IMR-90 (cell line): Measurements from ENCODE around the gene PRKCE. TPM values are rescaled to one million over a fixed set of nuclear protein-coding genes. Genes with fewer than 3 reads are reported as not detected.

ENCODE experiments used
- ATAC-seq: fragments of 200-7000 bp; cut with Tn5 transposase; 2 replicates; pipeline ENCODE4 v1.9.1; 2020; ENCODE audit warnings: low read depth, mild to moderate bottlenecking, moderate library complexity
- BruUV-seq: library from RNA; stranded (reverse); fragments of 400-500 nt; replicated peaks from 2 replicates; lab custom pipeline; 2021; lab: Mats Ljungman, UMichigan
- CTCF ChIA-PET: fragments of 300-600 bp; formaldehyde crosslinking; extraction: SDS; loops from one replicate; lab custom pipeline; 2021; ENCODE audit warnings: antibody characterized with exemption; lab: Yijun Ruan, JAX
- POLR2A ChIA-PET: fragments of 300-600 bp; sonication (Branson Sonifier 250); formaldehyde crosslinking; loops from one replicate; lab custom pipeline; 2022; ENCODE audit warnings: antibody characterized with exemption; ENCODE audit not compliant: unreplicated experiment; lab: Charles Lee
- DNase-seq: peaks from one replicate; pipeline ENCODE4 v3.0.0; 2013
- H2AFZ ChIP-seq: replicated peaks from 2 replicates; pipeline ENCODE3; 2013; ENCODE audit warnings: low read length, mild to moderate bottlenecking; ENCODE audit not compliant: poor library complexity
- H2AK5ac ChIP-seq: 2 replicates; pipeline ENCODE4 v1.6.1; 2013; ENCODE audit warnings: low read depth, low read length, inconsistent platforms
- H2AK9ac ChIP-seq: replicated peaks from 2 replicates; pipeline ENCODE3; 2013; ENCODE audit warnings: mild to moderate bottlenecking, low read depth, low read length, moderate library complexity; ENCODE audit not compliant: poor library complexity
- H2BK120ac ChIP-seq: 2 replicates; pipeline ENCODE4 v1.6.1; 2013; ENCODE audit warnings: low read depth, low read length, inconsistent platforms
- H2BK15ac ChIP-seq: 3 replicates; pipeline ENCODE4 v1.6.1; 2013; ENCODE audit warnings: low read depth, low read length, inconsistent platforms
- H2BK20ac ChIP-seq: 2 replicates; pipeline ENCODE4 v1.6.1; 2013; ENCODE audit warnings: low read depth, mild to moderate bottlenecking, inconsistent platforms, low read length, moderate library complexity
- H2BK5ac ChIP-seq: 2 replicates; pipeline ENCODE4 v1.6.1; 2013; ENCODE audit warnings: mild to moderate bottlenecking, low read depth, low read length, inconsistent platforms; ENCODE audit not compliant: poor library complexity, severe bottlenecking
- H3K14ac ChIP-seq: replicated peaks from 2 replicates; pipeline ENCODE4 v1.6.1; 2013; ENCODE audit warnings: low read depth, low read length, inconsistent platforms
- H3K18ac ChIP-seq: 2 replicates; pipeline ENCODE4 v1.6.1; 2013; ENCODE audit warnings: low read depth, low read length, control low read depth
- H3K23ac ChIP-seq: 2 replicates; pipeline ENCODE4 v1.6.1; 2013; ENCODE audit warnings: low read depth, low read length, inconsistent platforms
- H3K27ac ChIP-seq: 2 replicates; pipeline ENCODE4 v1.5.1; 2013; ENCODE audit warnings: mild to moderate bottlenecking, control low read depth, low read length; ENCODE audit not compliant: insufficient read depth
- H3K27me3 ChIP-seq: 2 replicates; pipeline ENCODE4 v1.6.1; 2013; ENCODE audit warnings: low read length; ENCODE audit not compliant: control insufficient read depth, insufficient read depth
- H3K36me3 ChIP-seq: 2 replicates; pipeline ENCODE4 v1.6.1; 2013; ENCODE audit warnings: low read length, mixed read lengths; ENCODE audit not compliant: control insufficient read depth, insufficient read depth
- H3K4ac ChIP-seq: 2 replicates; pipeline ENCODE4 v1.6.1; 2013; ENCODE audit warnings: low read depth, low read length, inconsistent platforms
- H3K4me1 ChIP-seq: 2 replicates; pipeline ENCODE4 v1.6.1; 2013; ENCODE audit warnings: low read length, mixed read lengths; ENCODE audit not compliant: control insufficient read depth, insufficient read depth
- H3K4me2 ChIP-seq: 2 replicates; pipeline ENCODE4 v1.6.1; 2013; ENCODE audit warnings: low read depth, mild to moderate bottlenecking, control low read depth, low read length, moderate library complexity
- H3K4me3 ChIP-seq: 2 replicates; pipeline ENCODE4 v1.5.1; 2013; ENCODE audit warnings: low read depth, mild to moderate bottlenecking, control low read depth, low read length, moderate library complexity; ENCODE audit not compliant: insufficient read depth
- H3K56ac ChIP-seq: 2 replicates; pipeline ENCODE4 v1.6.1; 2013; ENCODE audit warnings: low read length, inconsistent platforms; ENCODE audit not compliant: insufficient read depth; ENCODE audit errors: extremely low read depth
- H3K79me1 ChIP-seq, 2 experiments: 2 replicates each; pipeline ENCODE4 v1.6.1; 2013; ENCODE audit warnings: low read length in 2 of 2, inconsistent platforms in 1 of 2, low read depth in 1 of 2
- H3K9ac ChIP-seq: 2 replicates; pipeline ENCODE4 v1.6.1; 2013; ENCODE audit warnings: low read depth, low read length, control low read depth
- H3K9me1 ChIP-seq: 2 replicates; pipeline ENCODE4 v1.6.1; 2013; ENCODE audit warnings: low read length, inconsistent platforms; ENCODE audit not compliant: insufficient read depth
- H3K9me3 ChIP-seq: 2 replicates; pipeline ENCODE4 v1.6.1; 2013; ENCODE audit warnings: low read length; ENCODE audit not compliant: control insufficient read depth, insufficient read depth
- H4K20me1 ChIP-seq: 2 replicates; pipeline ENCODE4 v1.6.1; 2013; ENCODE audit warnings: low read length, inconsistent platforms; ENCODE audit not compliant: insufficient read depth
- H4K5ac ChIP-seq: 2 replicates; pipeline ENCODE4 v1.6.1; 2013; ENCODE audit warnings: mild to moderate bottlenecking, low read depth, low read length, control low read depth
- H4K8ac ChIP-seq, 2 experiments: 2 replicates each; pipeline ENCODE4 v1.6.1; 2013; ENCODE audit warnings: low read depth in 2 of 2, low read length in 2 of 2, control low read depth in 1 of 2, inconsistent platforms in 1 of 2
- H4K91ac ChIP-seq: 2 replicates; pipeline ENCODE4 v1.6.1; 2013; ENCODE audit warnings: low read depth, low read length, inconsistent platforms; ENCODE audit not compliant: insufficient read depth
- BHLHE40 ChIP-seq: fragments of 150-350 bp; IDR thresholded peaks from 2 replicates; pipeline ENCODE4 v1.6.1; 2016; ENCODE audit warnings: mild to moderate bottlenecking, low read depth, low read length
- CEBPB ChIP-seq: IDR thresholded peaks from 2 replicates; pipeline ENCODE4 v1.6.1; 2012; ENCODE audit warnings: low read depth, low read length, improper control_type of control experiment
- CHD1 ChIP-seq: IDR thresholded peaks from 2 replicates; pipeline ENCODE4 v1.6.1; 2012; ENCODE audit warnings: low read depth, low read length, improper control_type of control experiment
- FOS ChIP-seq: fragments of 150-350 bp; IDR thresholded peaks from 2 replicates; pipeline ENCODE4 v1.6.1; 2016; ENCODE audit warnings: low read depth, low read length
- MAFK ChIP-seq: IDR thresholded peaks from 2 replicates; pipeline ENCODE4 v1.6.1; 2012; ENCODE audit warnings: low read depth, low read length, improper control_type of control experiment
- MAZ ChIP-seq: IDR thresholded peaks from 2 replicates; pipeline ENCODE4 v1.6.1; 2012; ENCODE audit warnings: low read depth, mild to moderate bottlenecking, low read length, improper control_type of control experiment, moderate library complexity, borderline replicate concordance
- MXI1 ChIP-seq: IDR thresholded peaks from 2 replicates; pipeline ENCODE4 v1.6.1; 2012; ENCODE audit warnings: low read depth, mild to moderate bottlenecking, low read length, moderate library complexity, borderline replicate concordance
- NFE2L2 ChIP-seq: fragments of 150-350 bp; IDR thresholded peaks from 2 replicates; pipeline ENCODE4 v1.6.1; 2016; ENCODE audit warnings: low read depth, mild to moderate bottlenecking, low read length
- POLR2A ChIP-seq: IDR thresholded peaks from 2 replicates; pipeline ENCODE4 v1.6.1; 2012; ENCODE audit warnings: mild to moderate bottlenecking, low read depth, low read length
- RAD21 ChIP-seq: IDR thresholded peaks from 2 replicates; pipeline ENCODE4 v1.6.1; 2012; ENCODE audit warnings: low read length, improper control_type of control experiment
- RCOR1 ChIP-seq: IDR thresholded peaks from 2 replicates; pipeline ENCODE4 v1.6.1; 2012; ENCODE audit warnings: mild to moderate bottlenecking, low read length, improper control_type of control experiment; ENCODE audit not compliant: insufficient replicate concordance
- RFX5 ChIP-seq: IDR thresholded peaks from 2 replicates; pipeline ENCODE4 v1.8.0; 2012; ENCODE audit warnings: low read depth, mild to moderate bottlenecking, low read length, moderate library complexity
- SMC3 ChIP-seq: fragments of 150-350 bp; IDR thresholded peaks from 2 replicates; pipeline ENCODE4 v1.6.1; 2016; ENCODE audit warnings: low read depth, mild to moderate bottlenecking, antibody characterized with exemption, low read length, moderate library complexity
- USF2 ChIP-seq: fragments of 150-350 bp; IDR thresholded peaks from 2 replicates; pipeline ENCODE4 v1.6.1; 2017; ENCODE audit warnings: mild to moderate bottlenecking, antibody characterized with exemption, low read length, low read depth
- WGBS, 2 experiments: methylation state at CpG; one replicate each; pipeline versions ENCODE4 v1.1.5 to v1.1.7; 2013; ENCODE audit warnings: missing lambda C conversion rate in 2 of 2; ENCODE audit not compliant: insufficient read length in 1 of 2; ENCODE audit errors: extremely low coverage in 2 of 2; 5-methylcytosine and 5-hydroxymethylcytosine counted together
- dilution Hi-C: fragments of 300-500 bp; cut with HindIII; formaldehyde crosslinking; loops from one replicate; pipeline ENCODE4 v1.14.3; 2018; ENCODE audit warnings: low sequenced_read_pairs; ENCODE audit not compliant: unreplicated experiment
- in situ Hi-C: fragments of 300-500 bp; cut with MboI; formaldehyde crosslinking; loops from 3 replicates; pipeline ENCODE4 v1.14.3; 2019; ENCODE audit warnings: low sequenced_read_pairs, inconsistent platforms, mixed read lengths
- intact Hi-C: fragments of 100-400 bp; cut with micrococcal nuclease; formaldehyde crosslinking; loops from 2 replicates; pipeline ENCODE4 v1.10.0; 2022
- polyA plus RNA-seq, 3 experiments: library from polyadenylated mRNA; depleted of rRNA; stranded (reverse); fragments of >200 nt; gene quantifications; 2 replicates each; pipeline ENCODE4 v1.2.3, GENCODE V29; 2012; ENCODE audit warnings: low replicate concordance in 1 of 3
- total RNA-seq: library from RNA; depleted of rRNA; stranded (reverse); fragments of >200 nt; gene quantifications from 2 replicates; pipeline ENCODE4 v1.2.3, GENCODE V29; 2012
- TF ChIP-seq, protein P1 (sequence below): conservative IDR thresholded peaks from 2 replicates; pipeline ENCODE4 v1.5.1; 2012; ENCODE audit warnings: mild to moderate bottlenecking, low read depth, low read length, improper control_type of control experiment
- TF ChIP-seq, protein P2 (sequence below): fragments of 150-350 bp; IDR thresholded peaks from 2 replicates; pipeline ENCODE4 v1.6.1; 2016; ENCODE audit warnings: low read depth, mild to moderate bottlenecking, low read length, moderate library complexity, borderline replicate concordance

Gene PRKCE
- total and polyA plus RNA-seq, 2 of the 4 experiments (the other 2 are of a cell fraction), result 8.1 to 32.4 TPM

DNA sequence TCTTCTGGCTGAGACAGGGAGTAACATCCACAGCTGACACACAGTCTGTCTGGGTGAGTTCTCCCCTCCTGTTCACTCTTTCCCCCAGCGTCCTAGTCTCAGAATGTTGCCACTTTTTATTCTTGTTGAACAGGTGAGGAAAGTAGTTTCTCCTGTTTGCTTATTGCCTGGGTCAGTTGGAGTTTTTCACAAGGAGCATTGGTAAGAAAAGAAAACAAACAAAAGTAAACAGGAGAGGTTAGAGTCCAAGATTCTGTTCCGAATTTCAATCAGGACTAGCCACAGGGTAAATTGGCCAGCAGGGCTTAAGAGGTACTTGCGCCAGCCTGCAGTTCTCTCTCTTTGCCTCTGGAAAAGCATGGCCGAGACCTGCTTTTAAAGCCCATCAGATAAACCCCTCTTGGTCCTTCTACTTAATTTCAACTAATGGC lies 390.7 kb downstream of the PRKCE start:
- intact Hi-C loops (no loop called here), in situ Hi-C loops (no loop called here), dilution Hi-C loops (no loop called here)
- H4K91ac ChIP-seq, result peak overlapping the region; percentile 85
- H2AK9ac ChIP-seq, result no peak overlapping the region
- no peak overlapping the region for H3K4me2 ChIP-seq
- H2AK5ac ChIP-seq, result peak overlapping the region; percentile 60; the same call in 1 of the 2 replicates
- BruUV-seq, result no TSS peak
- H3K4me1 ChIP-seq, result peaks cover 9% of the 10 kb centered on the region
- peak overlapping the region; percentile 58; the same call in 1 of the 2 replicates for H3K27ac ChIP-seq
- H3K36me3 ChIP-seq, result no peaks in the 10 kb centered on the region
- ATAC-seq, result no peak
- H4K20me1 ChIP-seq, result no peaks in the 10 kb centered on the region
- H2BK20ac ChIP-seq, result peak overlapping the region; percentile 94
- H3K56ac ChIP-seq, result 0 out of 2 replicates have a peak overlapping the region, but pooled peaks have one; percentile 27
- H2BK15ac ChIP-seq, result peak overlapping the region; percentile 79; the same call in 2 of the 3 replicates
- no peak overlapping the region for H3K9ac ChIP-seq
- H3K79me1 ChIP-seq, result peaks cover 3 to 8% of the 10 kb centered on the region in 2 experiments; a peak in 3 of 4 replicates
- peak overlapping the region; percentile 68; the same call in 1 of the 2 replicates for H3K23ac ChIP-seq
- TF ChIP-seq BHLHE40, result no peak
- TF ChIP-seq, protein P1, sequence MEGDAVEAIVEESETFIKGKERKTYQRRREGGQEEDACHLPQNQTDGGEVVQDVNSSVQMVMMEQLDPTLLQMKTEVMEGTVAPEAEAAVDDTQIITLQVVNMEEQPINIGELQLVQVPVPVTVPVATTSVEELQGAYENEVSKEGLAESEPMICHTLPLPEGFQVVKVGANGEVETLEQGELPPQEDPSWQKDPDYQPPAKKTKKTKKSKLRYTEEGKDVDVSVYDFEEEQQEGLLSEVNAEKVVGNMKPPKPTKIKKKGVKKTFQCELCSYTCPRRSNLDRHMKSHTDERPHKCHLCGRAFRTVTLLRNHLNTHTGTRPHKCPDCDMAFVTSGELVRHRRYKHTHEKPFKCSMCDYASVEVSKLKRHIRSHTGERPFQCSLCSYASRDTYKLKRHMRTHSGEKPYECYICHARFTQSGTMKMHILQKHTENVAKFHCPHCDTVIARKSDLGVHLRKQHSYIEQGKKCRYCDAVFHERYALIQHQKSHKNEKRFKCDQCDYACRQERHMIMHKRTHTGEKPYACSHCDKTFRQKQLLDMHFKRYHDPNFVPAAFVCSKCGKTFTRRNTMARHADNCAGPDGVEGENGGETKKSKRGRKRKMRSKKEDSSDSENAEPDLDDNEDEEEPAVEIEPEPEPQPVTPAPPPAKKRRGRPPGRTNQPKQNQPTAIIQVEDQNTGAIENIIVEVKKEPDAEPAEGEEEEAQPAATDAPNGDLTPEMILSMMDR, result no peak
- TF ChIP-seq MXI1, result no peak
- TF ChIP-seq MAFK, result no peak
- no peak for TF ChIP-seq NFE2L2
- no peak for TF ChIP-seq USF2
- TF ChIP-seq MAZ, result no peak
- TF ChIP-seq CEBPB, result no peak
- no peak for TF ChIP-seq FOS
- no peak for TF ChIP-seq SMC3
- no peak for TF ChIP-seq RFX5
- TF ChIP-seq RAD21, result no peak
- TF ChIP-seq POLR2A, result no peak
- TF ChIP-seq, protein P2, sequence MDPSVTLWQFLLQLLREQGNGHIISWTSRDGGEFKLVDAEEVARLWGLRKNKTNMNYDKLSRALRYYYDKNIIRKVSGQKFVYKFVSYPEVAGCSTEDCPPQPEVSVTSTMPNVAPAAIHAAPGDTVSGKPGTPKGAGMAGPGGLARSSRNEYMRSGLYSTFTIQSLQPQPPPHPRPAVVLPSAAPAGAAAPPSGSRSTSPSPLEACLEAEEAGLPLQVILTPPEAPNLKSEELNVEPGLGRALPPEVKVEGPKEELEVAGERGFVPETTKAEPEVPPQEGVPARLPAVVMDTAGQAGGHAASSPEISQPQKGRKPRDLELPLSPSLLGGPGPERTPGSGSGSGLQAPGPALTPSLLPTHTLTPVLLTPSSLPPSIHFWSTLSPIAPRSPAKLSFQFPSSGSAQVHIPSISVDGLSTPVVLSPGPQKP, result no peak
- no peak for TF ChIP-seq CHD1
- TF ChIP-seq RCOR1, result no peak
- H3K27me3 ChIP-seq, result no peaks in the 10 kb centered on the region
- H3K9me3 ChIP-seq, result no peaks in the 10 kb centered on the region
- H2BK5ac ChIP-seq, result peak overlapping the region; percentile 33
- no peak for DNase-seq
- peaks cover 9% of the 10 kb centered on the region for H3K9me1 ChIP-seq
- no peak overlapping the region for H2AFZ ChIP-seq
- H3K4me3 ChIP-seq, result no peak overlapping the region
- POLR2A ChIA-PET, result no interaction called here
- 80% methylated on average over 1 of the region's 4 CpGs; no CpG with 5 or more reads in 1 of the 2 experiments for WGBS, 2 experiments
- peak overlapping the region; percentile 21; the same call in 1 of the 2 replicates for H3K18ac ChIP-seq
- peak overlapping the region; percentile 91 for H2BK120ac ChIP-seq
- peak overlapping the region; percentile 22 to 53; a peak in 3 of 4 replicates for H4K8ac ChIP-seq
- CTCF ChIA-PET, result interaction anchor here (0.7 kb wide), 1 partner anchor 363 kb away, joined by 3 read pairs; no protein-coding TSS in a partner anchor
- H3K4ac ChIP-seq, result peak overlapping the region; percentile 87
- peak overlapping the region; percentile 46 for H4K5ac ChIP-seq
- peak overlapping the region; percentile 94 for H3K14ac ChIP-seq
